SK-N-SH (cell line): ENCODE results near the gene ALDH5A1. TPM values are rescaled to one million over a fixed set of nuclear protein-coding genes. Genes with fewer than 3 reads are reported as not detected.

Experiments used
- CTCF ChIA-PET: fragments of 300-600, 350-600 bp; formaldehyde crosslinking; extraction: SDS; loops from one replicate; lab custom pipeline; 2021; lab: Yijun Ruan, JAX
- POLR2A ChIA-PET: fragments of 350-600 bp; sonication (Branson Sonifier 250); formaldehyde crosslinking; extraction: SDS; loops from one replicate; lab custom pipeline; 2020; ENCODE audit warnings: antibody characterized with exemption, inconsistent platforms; lab: Yijun Ruan, JAX
- DNase-seq: peaks from one replicate; pipeline ENCODE4 v3.0.0; 2012
- H2AFZ ChIP-seq: fragments of 200-600 bp; sonication (generic); 2 replicates; pipeline ENCODE4 v1.8.1; 2016; ENCODE audit warnings: antibody characterized with exemption, mild to moderate bottlenecking, low read depth
- H3F3A ChIP-seq: fragments of 200-600 bp; sonication (generic); replicated peaks from 2 replicates; pipeline ENCODE3; 2016; ENCODE audit warnings: antibody characterized with exemption, mild to moderate bottlenecking; ENCODE audit not compliant: insufficient read depth
- H3K27ac ChIP-seq, 2 experiments: fragments of 200-500 bp in 1 of 2; fragments of 200-600 bp in 1 of 2; sonication (Bioruptor generic) in 1 of 2; sonication (generic), shearing (Covaris generic) in 1 of 2; 2 replicates each; pipeline versions ENCODE4 v1.5.1 to v1.6.1; 2014 to 2016; ENCODE audit warnings: low read depth in 2 of 2, inconsistent platforms in 1 of 2, low read length in 1 of 2, mild to moderate bottlenecking in 1 of 2, mixed read lengths in 1 of 2
- H3K27me3 ChIP-seq: fragments of 200-600 bp; sonication (generic), shearing (Covaris generic); 2 replicates; pipeline ENCODE4 v1.6.1; 2016; ENCODE audit warnings: mixed run types; ENCODE audit not compliant: insufficient read depth
- H3K36me3 ChIP-seq, 2 experiments: fragments of 200-500 bp in 1 of 2; fragments of 200-600 bp in 1 of 2; sonication (Bioruptor generic) in 1 of 2; sonication (generic) in 1 of 2; replicated peaks in 1 of 2; 2 replicates each; pipeline versions ENCODE3 to v1.5.1; 2014 to 2016; ENCODE audit warnings: low read length in 1 of 2, mild to moderate bottlenecking in 1 of 2; ENCODE audit not compliant: insufficient read depth in 2 of 2, control insufficient read depth in 1 of 2
- H3K4me1 ChIP-seq, 2 experiments: fragments of 200-500 bp in 1 of 2; fragments of 200-600 bp in 1 of 2; sonication (Bioruptor generic) in 1 of 2; sonication (generic), shearing (Covaris generic) in 1 of 2; 2 replicates each; pipeline versions ENCODE4 v1.5.1 to v1.6.1; 2014 to 2016; ENCODE audit warnings: low read depth in 1 of 2, low read length in 1 of 2, mixed run types in 1 of 2; ENCODE audit not compliant: insufficient read depth in 2 of 2, control insufficient read depth in 1 of 2
- H3K4me2 ChIP-seq: fragments of 200-600 bp; sonication (generic), shearing (Covaris generic); 2 replicates; pipeline ENCODE4 v1.6.1; 2017; ENCODE audit warnings: mixed run types
- H3K4me3 ChIP-seq, 2 experiments: fragments of 200-500 bp in 1 of 2; fragments of 200-600 bp in 1 of 2; sonication (Bioruptor generic) in 1 of 2; sonication (generic), shearing (Covaris generic) in 1 of 2; 2 replicates each; pipeline versions ENCODE4 v1.5.1 to v1.8.1; 2014 to 2016; ENCODE audit warnings: low read depth in 2 of 2, inconsistent platforms in 1 of 2, low read length in 1 of 2, mild to moderate bottlenecking in 1 of 2, mixed read lengths in 1 of 2, moderate library complexity in 1 of 2
- H3K79me2 ChIP-seq: fragments of 200-600 bp; sonication (generic); 2 replicates; pipeline ENCODE4 v1.8.1; 2017; ENCODE audit warnings: mild to moderate bottlenecking; ENCODE audit not compliant: insufficient read depth
- H3K9ac ChIP-seq: fragments of 200-600 bp; sonication (generic); 2 replicates; pipeline ENCODE4 v1.6.1; 2017; ENCODE audit warnings: mixed run types
- H3K9me2 ChIP-seq: fragments of 200-600 bp; sonication (generic); 2 replicates; pipeline ENCODE4 v1.6.1; 2017; ENCODE audit warnings: mixed run types
- H3K9me3 ChIP-seq: fragments of 200-600 bp; sonication (generic); 2 replicates; pipeline ENCODE4 v1.6.1; 2017; ENCODE audit warnings: mixed run types, mild to moderate bottlenecking, moderate library complexity
- H4K20me1 ChIP-seq: fragments of 200-600 bp; sonication (generic); 2 replicates; pipeline ENCODE4 v1.6.1; 2017; ENCODE audit warnings: mild to moderate bottlenecking, mixed run types; ENCODE audit not compliant: insufficient read depth
- EZH2phosphoT487 ChIP-seq: fragments of 200-600 bp; sonication (generic); IDR thresholded peaks from 2 replicates; pipeline ENCODE4 v1.6.1; 2017; ENCODE audit warnings: low read depth, mixed run types, mild to moderate bottlenecking, antibody characterized with exemption, moderate library complexity, borderline replicate concordance
- FOSL2 ChIP-seq: IDR thresholded peaks from 2 replicates; pipeline ENCODE4 v1.4.0; 2012; ENCODE audit warnings: low read depth, mild to moderate bottlenecking, moderate library complexity, borderline replicate concordance
- GABPA ChIP-seq: IDR thresholded peaks from 2 replicates; pipeline ENCODE4 v1.4.0; 2012; ENCODE audit warnings: low read depth, mild to moderate bottlenecking
- IRF3 ChIP-seq: fragments of 150-350 bp; IDR thresholded peaks from 2 replicates; pipeline ENCODE4 v1.6.1; 2016; ENCODE audit warnings: mild to moderate bottlenecking, low read depth, low read length
- JUND ChIP-seq: IDR thresholded peaks from 2 replicates; pipeline ENCODE4 v1.4.0; 2012
- MEF2A ChIP-seq: IDR thresholded peaks from 2 replicates; pipeline ENCODE4 v1.4.0; 2012; ENCODE audit warnings: low read depth, borderline replicate concordance
- NFIC ChIP-seq: IDR thresholded peaks from 2 replicates; pipeline ENCODE4 v1.4.0; 2012; ENCODE audit warnings: borderline replicate concordance
- NRF1 ChIP-seq: IDR thresholded peaks from 2 replicates; pipeline ENCODE4 v1.6.1; 2012; ENCODE audit warnings: low read depth, mild to moderate bottlenecking, low read length
- POLR2AphosphoS5 ChIP-seq: IDR thresholded peaks from 2 replicates; pipeline ENCODE4 v1.6.1; 2012; ENCODE audit warnings: low read depth, low read length
- RFX5 ChIP-seq: IDR thresholded peaks from 2 replicates; pipeline ENCODE4 v1.6.1; 2012; ENCODE audit warnings: mild to moderate bottlenecking, improper control_type of control experiment, low read length
- USF2 ChIP-seq: fragments of 150-350 bp; IDR thresholded peaks from 2 replicates; pipeline ENCODE4 v1.6.1; 2017; ENCODE audit warnings: antibody characterized with exemption, low read length, low read depth, borderline replicate concordance
- WGBS: methylation state at CpG from one replicate; pipeline ENCODE4 v1.1.6; 2017; ENCODE audit warnings: low lambda C conversion rate; 5-methylcytosine and 5-hydroxymethylcytosine counted together
- polyA plus RNA-seq, 3 experiments: library from polyadenylated mRNA; depleted of rRNA; stranded (reverse); fragments of >200 nt; gene quantifications; 2 replicates each; pipeline ENCODE4 v1.2.3, GENCODE V29; 2012
- TF ChIP-seq, protein P1 (sequence below): IDR thresholded peaks from 2 replicates; pipeline ENCODE4 v1.4.0; 2012; ENCODE audit warnings: low read depth, borderline replicate concordance
- TF ChIP-seq, protein P2 (sequence below): IDR thresholded peaks from 2 replicates; pipeline ENCODE4 v1.6.1; 2012; ENCODE audit warnings: mild to moderate bottlenecking, low read depth, low read length, moderate library complexity
- TF ChIP-seq, protein P3 (sequence below): IDR thresholded peaks from 2 replicates; pipeline ENCODE4; 2012

ALDH5A1 gene
- polyA plus RNA-seq, 1 of the 3 experiments (the other 2 are of a cell fraction), result 3.0 TPM

DNA sequence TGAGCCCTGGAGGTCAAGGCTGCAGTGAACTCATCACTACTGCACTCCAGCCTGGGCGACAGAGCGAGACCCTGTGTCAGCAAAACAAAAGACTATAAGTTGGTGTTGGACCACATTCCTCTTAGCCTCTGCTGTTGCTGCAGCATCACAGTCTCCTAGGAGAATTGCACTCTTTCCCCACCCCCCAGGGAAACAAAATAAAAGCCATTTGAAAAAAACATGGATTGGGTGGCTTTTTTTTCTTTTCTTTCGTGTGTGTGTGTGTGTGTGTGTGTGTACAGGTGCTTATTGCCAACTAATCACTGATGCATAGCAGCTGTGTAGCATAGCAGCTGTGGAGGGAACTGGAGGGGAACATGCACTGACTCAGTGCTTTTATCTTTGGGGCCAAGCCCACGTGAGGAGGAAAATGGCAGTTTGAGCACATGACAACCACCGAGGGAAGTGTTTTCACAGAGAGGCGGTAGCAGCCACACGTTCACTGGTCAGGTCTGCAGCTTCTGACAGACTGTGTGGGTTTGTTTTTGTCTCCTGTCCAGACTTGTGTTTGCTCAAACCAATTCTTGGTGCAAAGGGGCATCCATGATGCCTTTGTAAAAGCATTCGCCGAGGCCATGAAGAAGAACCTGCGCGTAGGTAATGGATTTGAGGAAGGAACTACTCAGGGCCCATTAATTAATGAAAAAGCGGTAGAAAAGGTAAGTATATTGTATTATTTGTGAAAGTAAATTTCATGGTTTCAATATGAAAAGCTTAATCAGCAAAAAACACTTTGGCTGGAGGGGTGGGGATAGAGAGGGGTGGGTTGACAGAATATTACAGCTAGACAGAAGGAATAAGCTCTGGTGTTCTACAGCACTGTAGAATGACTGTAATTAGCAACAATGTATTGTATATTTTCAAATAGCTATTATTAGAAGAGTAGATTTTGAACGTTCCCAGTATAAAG, 27.7 kb downstream of the ALDH5A1 start:
- Histone ChIP-seq H3K4me1 (no peaks in the 10 kb centered on the region), H3K79me2 (no peaks in the 10 kb centered on the region), H3K4me2 (no peak overlapping the region), H3K36me3 (no peaks in the 10 kb centered on the region), H3K9me2 (no peaks in the 10 kb centered on the region), H3K27ac (no peak overlapping the region), H3F3A (no peaks in the 10 kb centered on the region), H2AFZ (no peak overlapping the region), H3K4me3 (no peak overlapping the region), H3K9me3 (no peaks in the 10 kb centered on the region), H3K9ac (no peak overlapping the region), H3K27me3 (no peaks in the 10 kb centered on the region), H4K20me1 (no peaks in the 10 kb centered on the region)
- CTCF ChIA-PET, result interaction anchor here (0.5 to 5.0 kb wide), 9 partner anchors 13 to 624 kb away, joined by 3 to 34 read pairs (median 4); partner anchors contain the start of gene ALDH5A1
- 89% methylated on average over 13 of the region's 13 CpGs for WGBS
- TF ChIP-seq JUND, result no peak
- TF ChIP-seq, protein P1, sequence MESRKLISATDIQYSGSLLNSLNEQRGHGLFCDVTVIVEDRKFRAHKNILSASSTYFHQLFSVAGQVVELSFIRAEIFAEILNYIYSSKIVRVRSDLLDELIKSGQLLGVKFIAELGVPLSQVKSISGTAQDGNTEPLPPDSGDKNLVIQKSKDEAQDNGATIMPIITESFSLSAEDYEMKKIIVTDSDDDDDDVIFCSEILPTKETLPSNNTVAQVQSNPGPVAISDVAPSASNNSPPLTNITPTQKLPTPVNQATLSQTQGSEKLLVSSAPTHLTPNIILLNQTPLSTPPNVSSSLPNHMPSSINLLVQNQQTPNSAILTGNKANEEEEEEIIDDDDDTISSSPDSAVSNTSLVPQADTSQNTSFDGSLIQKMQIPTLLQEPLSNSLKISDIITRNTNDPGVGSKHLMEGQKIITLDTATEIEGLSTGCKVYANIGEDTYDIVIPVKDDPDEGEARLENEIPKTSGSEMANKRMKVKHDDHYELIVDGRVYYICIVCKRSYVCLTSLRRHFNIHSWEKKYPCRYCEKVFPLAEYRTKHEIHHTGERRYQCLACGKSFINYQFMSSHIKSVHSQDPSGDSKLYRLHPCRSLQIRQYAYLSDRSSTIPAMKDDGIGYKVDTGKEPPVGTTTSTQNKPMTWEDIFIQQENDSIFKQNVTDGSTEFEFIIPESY, result no peak
- no peak for TF ChIP-seq POLR2AphosphoS5
- no peak for TF ChIP-seq USF2
- no peak for TF ChIP-seq NFIC
- TF ChIP-seq FOSL2, result no peak
- no peak for TF ChIP-seq EZH2phosphoT487
- no peak for TF ChIP-seq RFX5
- POLR2A ChIA-PET, result no interaction called here
- no peak for DNase-seq

GRCh38 chr6:24524329-24524728, 29.6 kb downstream of the ALDH5A1 start:
- 55% methylated on average over 3 of the region's 3 CpGs for WGBS
- Histone ChIP-seq H4K20me1 (no peaks in the 10 kb centered on the region), H3K9me3 (no peaks in the 10 kb centered on the region), H3F3A (no peaks in the 10 kb centered on the region), H3K9me2 (no peaks in the 10 kb centered on the region), H3K27me3 (no peaks in the 10 kb centered on the region), H3K9ac (no peak overlapping the region), H3K36me3 (no peaks in the 10 kb centered on the region), H3K27ac (no peak overlapping the region), H3K4me2 (no peak overlapping the region), H3K79me2 (no peaks in the 10 kb centered on the region), H3K4me3 (no peak overlapping the region), H2AFZ (no peak overlapping the region), H3K4me1 (no peaks in the 10 kb centered on the region)
- TF ChIP-seq NRF1, result no peak
- TF ChIP-seq, protein P1, result no peak
- no peak for TF ChIP-seq MEF2A
- TF ChIP-seq GABPA, result no peak
- TF ChIP-seq, protein P2, sequence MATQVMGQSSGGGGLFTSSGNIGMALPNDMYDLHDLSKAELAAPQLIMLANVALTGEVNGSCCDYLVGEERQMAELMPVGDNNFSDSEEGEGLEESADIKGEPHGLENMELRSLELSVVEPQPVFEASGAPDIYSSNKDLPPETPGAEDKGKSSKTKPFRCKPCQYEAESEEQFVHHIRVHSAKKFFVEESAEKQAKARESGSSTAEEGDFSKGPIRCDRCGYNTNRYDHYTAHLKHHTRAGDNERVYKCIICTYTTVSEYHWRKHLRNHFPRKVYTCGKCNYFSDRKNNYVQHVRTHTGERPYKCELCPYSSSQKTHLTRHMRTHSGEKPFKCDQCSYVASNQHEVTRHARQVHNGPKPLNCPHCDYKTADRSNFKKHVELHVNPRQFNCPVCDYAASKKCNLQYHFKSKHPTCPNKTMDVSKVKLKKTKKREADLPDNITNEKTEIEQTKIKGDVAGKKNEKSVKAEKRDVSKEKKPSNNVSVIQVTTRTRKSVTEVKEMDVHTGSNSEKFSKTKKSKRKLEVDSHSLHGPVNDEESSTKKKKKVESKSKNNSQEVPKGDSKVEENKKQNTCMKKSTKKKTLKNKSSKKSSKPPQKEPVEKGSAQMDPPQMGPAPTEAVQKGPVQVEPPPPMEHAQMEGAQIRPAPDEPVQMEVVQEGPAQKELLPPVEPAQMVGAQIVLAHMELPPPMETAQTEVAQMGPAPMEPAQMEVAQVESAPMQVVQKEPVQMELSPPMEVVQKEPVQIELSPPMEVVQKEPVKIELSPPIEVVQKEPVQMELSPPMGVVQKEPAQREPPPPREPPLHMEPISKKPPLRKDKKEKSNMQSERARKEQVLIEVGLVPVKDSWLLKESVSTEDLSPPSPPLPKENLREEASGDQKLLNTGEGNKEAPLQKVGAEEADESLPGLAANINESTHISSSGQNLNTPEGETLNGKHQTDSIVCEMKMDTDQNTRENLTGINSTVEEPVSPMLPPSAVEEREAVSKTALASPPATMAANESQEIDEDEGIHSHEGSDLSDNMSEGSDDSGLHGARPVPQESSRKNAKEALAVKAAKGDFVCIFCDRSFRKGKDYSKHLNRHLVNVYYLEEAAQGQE, result no peak
- TF ChIP-seq, protein P3, sequence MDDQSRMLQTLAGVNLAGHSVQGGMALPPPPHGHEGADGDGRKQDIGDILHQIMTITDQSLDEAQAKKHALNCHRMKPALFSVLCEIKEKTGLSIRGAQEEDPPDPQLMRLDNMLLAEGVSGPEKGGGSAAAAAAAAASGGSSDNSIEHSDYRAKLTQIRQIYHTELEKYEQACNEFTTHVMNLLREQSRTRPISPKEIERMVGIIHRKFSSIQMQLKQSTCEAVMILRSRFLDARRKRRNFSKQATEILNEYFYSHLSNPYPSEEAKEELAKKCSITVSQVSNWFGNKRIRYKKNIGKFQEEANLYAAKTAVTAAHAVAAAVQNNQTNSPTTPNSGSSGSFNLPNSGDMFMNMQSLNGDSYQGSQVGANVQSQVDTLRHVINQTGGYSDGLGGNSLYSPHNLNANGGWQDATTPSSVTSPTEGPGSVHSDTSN, result no peak
- TF ChIP-seq IRF3, result no peak
- CTCF ChIA-PET, result interaction anchor here (0.9 to 5.0 kb wide), 18 partner anchors 8 to 547 kb away, joined by 3 to 34 read pairs (median 4); partner anchors contain the start of gene ALDH5A1
- POLR2A ChIA-PET, result no interaction called here
- DNase-seq, result no peak
